Measurements from ENCODE around the gene TAAR9.

DNA sequence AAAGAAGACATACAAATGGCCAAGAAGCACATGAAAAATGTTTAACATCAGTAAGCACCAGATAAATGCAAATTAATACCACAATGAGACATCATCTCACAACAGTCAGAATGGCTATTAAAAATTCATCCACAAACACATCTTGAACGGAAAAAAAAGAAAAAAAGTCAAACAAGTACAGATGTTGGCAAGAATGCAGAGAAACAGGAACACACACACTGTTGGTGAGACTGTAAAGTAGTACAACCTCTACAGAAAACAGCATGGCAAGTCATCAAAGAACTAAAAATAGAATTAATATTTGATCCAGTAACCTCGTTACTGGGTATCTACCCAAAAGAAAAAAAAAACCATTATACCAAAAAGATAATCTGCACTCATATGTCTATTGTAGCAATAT is 31.6 kb upstream of the TAAR9 start:
- TF ChIP-seq, protein P1, sequence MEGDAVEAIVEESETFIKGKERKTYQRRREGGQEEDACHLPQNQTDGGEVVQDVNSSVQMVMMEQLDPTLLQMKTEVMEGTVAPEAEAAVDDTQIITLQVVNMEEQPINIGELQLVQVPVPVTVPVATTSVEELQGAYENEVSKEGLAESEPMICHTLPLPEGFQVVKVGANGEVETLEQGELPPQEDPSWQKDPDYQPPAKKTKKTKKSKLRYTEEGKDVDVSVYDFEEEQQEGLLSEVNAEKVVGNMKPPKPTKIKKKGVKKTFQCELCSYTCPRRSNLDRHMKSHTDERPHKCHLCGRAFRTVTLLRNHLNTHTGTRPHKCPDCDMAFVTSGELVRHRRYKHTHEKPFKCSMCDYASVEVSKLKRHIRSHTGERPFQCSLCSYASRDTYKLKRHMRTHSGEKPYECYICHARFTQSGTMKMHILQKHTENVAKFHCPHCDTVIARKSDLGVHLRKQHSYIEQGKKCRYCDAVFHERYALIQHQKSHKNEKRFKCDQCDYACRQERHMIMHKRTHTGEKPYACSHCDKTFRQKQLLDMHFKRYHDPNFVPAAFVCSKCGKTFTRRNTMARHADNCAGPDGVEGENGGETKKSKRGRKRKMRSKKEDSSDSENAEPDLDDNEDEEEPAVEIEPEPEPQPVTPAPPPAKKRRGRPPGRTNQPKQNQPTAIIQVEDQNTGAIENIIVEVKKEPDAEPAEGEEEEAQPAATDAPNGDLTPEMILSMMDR (conservative IDR thresholded peaks at IDR 0.05; ENCODE audit: low read depth, low read length), result no peak
- no peak for TF ChIP-seq EZH2 (IDR thresholded peaks at IDR 0.05; ENCODE audit: low read length, unreplicated experiment)
